Measurements from ENCODE around the gene MAP3K2. TPM values are rescaled to one million over a fixed set of nuclear protein-coding genes. Genes with fewer than 3 reads are reported as not detected.

MAP3K2 gene
- polyA plus RNA-seq, 3 donors, result 16.0 to 86.4 (median 66.3) TPM

- Histone ChIP-seq H3K27me3 (ENCODE audit: control insufficient read depth in 2 of 2, insufficient read depth in 2 of 2, low read length in 2 of 2) (no peaks in the 10 kb centered on the region), H3K4me2 (replicated peaks; ENCODE audit: extremely low read depth, low read length, poor library complexity, severe bottlenecking) (no peak overlapping the region), H4K20me1 (ENCODE audit: insufficient read depth, low read length) (peaks cover 27% of the 10 kb centered on the region), H3K36me3 (replicated peaks in 1 of 2; ENCODE audit: control insufficient read depth in 1 of 2, insufficient read depth in 2 of 2, low read length in 2 of 2) (peaks cover 85 to 96% of the 10 kb centered on the region in 2 donors), H3K4me3 (replicated peaks in 1 of 3; ENCODE audit: low read depth in 2 of 3, low read length in 3 of 3) (no peak overlapping the region), H3K9me3 (replicated peaks in 1 of 2; ENCODE audit: control insufficient read depth in 1 of 2, insufficient read depth in 1 of 2, low read length in 2 of 2) (no peaks in the 10 kb centered on the region), H3K27ac (ENCODE audit: low read depth in 1 of 2, low read length in 2 of 2) (peak overlapping the region in 1 of 2 donors; percentile 21), H3K4me1 (ENCODE audit: control insufficient read depth in 1 of 2, insufficient read depth in 2 of 2, low read length in 2 of 2) (peaks cover 12 to 15% of the 10 kb centered on the region in 2 donors), H2AFZ (ENCODE audit: insufficient read depth, low read depth, low read length, poor library complexity, severe bottlenecking) (no peak overlapping the region), H3K79me2 (ENCODE audit: insufficient read depth, low read length) (peaks cover 6% of the 10 kb centered on the region), H3K9ac (ENCODE audit: insufficient read depth, low read length, poor library complexity, severe bottlenecking) (no peak overlapping the region)
- intact Hi-C loops (cut with micrococcal nuclease), result no loop called here
- Mint-ChIP-seq H3K27ac (peak overlapping the region in 3 of 7 donors; percentile 1 to 27 (median 5)), H3K27me3 (ENCODE audit: low read depth in 3 of 3) (peaks cover 0 to 2% (median 0%) of the 10 kb centered on the region in 3 donors), H3K9me3 (no peaks in the 10 kb centered on the region), H3K4me3 (no peak overlapping the region), H3K36me3 (peaks cover 66 to 80% of the 10 kb centered on the region in 2 donors), H3K4me1 (peaks cover 16% of the 10 kb centered on the region)
- 90% methylated on average over 7 of the region's 7 CpGs for WGBS (ENCODE audit: insufficient coverage)
- TF ChIP-seq, protein P1, sequence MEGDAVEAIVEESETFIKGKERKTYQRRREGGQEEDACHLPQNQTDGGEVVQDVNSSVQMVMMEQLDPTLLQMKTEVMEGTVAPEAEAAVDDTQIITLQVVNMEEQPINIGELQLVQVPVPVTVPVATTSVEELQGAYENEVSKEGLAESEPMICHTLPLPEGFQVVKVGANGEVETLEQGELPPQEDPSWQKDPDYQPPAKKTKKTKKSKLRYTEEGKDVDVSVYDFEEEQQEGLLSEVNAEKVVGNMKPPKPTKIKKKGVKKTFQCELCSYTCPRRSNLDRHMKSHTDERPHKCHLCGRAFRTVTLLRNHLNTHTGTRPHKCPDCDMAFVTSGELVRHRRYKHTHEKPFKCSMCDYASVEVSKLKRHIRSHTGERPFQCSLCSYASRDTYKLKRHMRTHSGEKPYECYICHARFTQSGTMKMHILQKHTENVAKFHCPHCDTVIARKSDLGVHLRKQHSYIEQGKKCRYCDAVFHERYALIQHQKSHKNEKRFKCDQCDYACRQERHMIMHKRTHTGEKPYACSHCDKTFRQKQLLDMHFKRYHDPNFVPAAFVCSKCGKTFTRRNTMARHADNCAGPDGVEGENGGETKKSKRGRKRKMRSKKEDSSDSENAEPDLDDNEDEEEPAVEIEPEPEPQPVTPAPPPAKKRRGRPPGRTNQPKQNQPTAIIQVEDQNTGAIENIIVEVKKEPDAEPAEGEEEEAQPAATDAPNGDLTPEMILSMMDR (IDR thresholded peaks at IDR 0.05), result no peak
- no peak for DNase-seq
Observed at GRCh38 chr2:127308586-127309138, 79.1 kb downstream of the MAP3K2 start.

- peak; percentile 50 to 73 (median 64) for DNase-seq
- peaks cover 5 to 9% of the 10 kb centered on the region in 2 donors for H3K4me1 ChIP-seq (ENCODE audit: control insufficient read depth in 1 of 2, insufficient read depth in 2 of 2, low read length in 2 of 2)
- no peaks in the 10 kb centered on the region for H3K79me2 ChIP-seq (ENCODE audit: insufficient read depth, low read length)
- Mint-ChIP-seq H3K27me3 (ENCODE audit: low read depth in 3 of 3) (peaks cover 0 to 2% (median 0%) of the 10 kb centered on the region in 3 donors), H3K4me3 (no peak overlapping the region), H3K36me3 (peaks cover 59 to 66% of the 10 kb centered on the region in 2 donors), H3K4me1 (peaks cover 11% of the 10 kb centered on the region), H3K27ac (peak overlapping the region; percentile 65 to 85 (median 81)), H3K9me3 (no peaks in the 10 kb centered on the region)
- peak overlapping the region in 1 of 2 donors; percentile 60 for H3K27ac ChIP-seq (ENCODE audit: low read depth in 1 of 2, low read length in 2 of 2)
- peaks cover 9% of the 10 kb centered on the region for H4K20me1 ChIP-seq (ENCODE audit: insufficient read depth, low read length)
- no peak overlapping the region for H3K4me3 ChIP-seq (replicated peaks in 1 of 3; ENCODE audit: low read depth in 2 of 3, low read length in 3 of 3)
- intact Hi-C loops (cut with micrococcal nuclease), result no loop called here
- H3K9ac ChIP-seq (ENCODE audit: insufficient read depth, low read length, poor library complexity, severe bottlenecking), result no peak overlapping the region
- H3K4me2 ChIP-seq (replicated peaks; ENCODE audit: extremely low read depth, low read length, poor library complexity, severe bottlenecking), result no peak overlapping the region
- WGBS (ENCODE audit: insufficient coverage), result no CpG with 5 or more reads among the region's 4 CpGs
- no peak overlapping the region for H2AFZ ChIP-seq (ENCODE audit: insufficient read depth, low read depth, low read length, poor library complexity, severe bottlenecking)
- H3K36me3 ChIP-seq (replicated peaks in 1 of 2; ENCODE audit: control insufficient read depth in 1 of 2, insufficient read depth in 2 of 2, low read length in 2 of 2), result peaks cover 72 to 88% of the 10 kb centered on the region in 2 donors
- H3K27me3 ChIP-seq (ENCODE audit: control insufficient read depth in 2 of 2, insufficient read depth in 2 of 2, low read length in 2 of 2), result no peaks in the 10 kb centered on the region
- H3K9me3 ChIP-seq (replicated peaks in 1 of 2; ENCODE audit: control insufficient read depth in 1 of 2, insufficient read depth in 1 of 2, low read length in 2 of 2), result no peaks in the 10 kb centered on the region
- TF ChIP-seq, protein P1 (IDR thresholded peaks at IDR 0.05), result no peak
Observed at GRCh38 chr2:127305990-127306585, 81.7 kb downstream of the MAP3K2 start.

All from CD14-positive monocyte (primary cell).